Neutrophil (primary cell): ENCODE results near the gene LAD1.

ENCODE experiments used
- H3K27ac ChIP-seq: fragments of 200-600 bp; sonication (generic); 2 replicates; pipeline ENCODE4 v1.5.1; 2016; ENCODE audit warnings: mild to moderate bottlenecking, moderate library complexity
- H3K27me3 ChIP-seq: fragments of 200-600 bp; sonication (generic); 2 replicates; pipeline ENCODE4 v1.6.0; 2016; ENCODE audit warnings: mild to moderate bottlenecking
- H3K36me3 ChIP-seq: fragments of 200-600 bp; sonication (generic); 2 replicates; pipeline ENCODE4 v1.5.1; 2017
- H3K4me1 ChIP-seq, 2 experiments: fragments of 200-600 bp in 1 of 2; sonication (generic) in 1 of 2; 1 replicate in 1 of 2; 2 replicates in 1 of 2; pipeline versions ENCODE4 v1.5.1 to v1.6.1; 2013 to 2016; ENCODE audit warnings: low read depth in 1 of 2, low read length in 1 of 2, mild to moderate bottlenecking in 1 of 2, moderate library complexity in 1 of 2; ENCODE audit not compliant: control insufficient read depth in 1 of 2, insufficient read depth in 1 of 2
- H3K4me3 ChIP-seq, 2 experiments: fragments of 200-600 bp in 1 of 2; sonication (generic) in 1 of 2; 1 replicate in 1 of 2; 2 replicates in 1 of 2; pipeline ENCODE4 v1.5.1; 2013 to 2016; ENCODE audit warnings: low read depth in 1 of 2, low read length in 1 of 2, mild to moderate bottlenecking in 1 of 2, moderate library complexity in 1 of 2
- H3K9me3 ChIP-seq: fragments of 200-600 bp; sonication (generic); 2 replicates; pipeline ENCODE4 v1.5.1; 2016
- TF ChIP-seq, protein P1 (sequence below): fragments of 200-600 bp; sonication (generic); IDR thresholded peaks from 2 replicates; pipeline ENCODE4 v1.5.1; 2016; ENCODE audit warnings: antibody characterized with exemption

LAD1 gene

GRCh38 chr1:201384406-201384782 lies 14.7 kb downstream of the LAD1 start:
- TF ChIP-seq, protein P1, sequence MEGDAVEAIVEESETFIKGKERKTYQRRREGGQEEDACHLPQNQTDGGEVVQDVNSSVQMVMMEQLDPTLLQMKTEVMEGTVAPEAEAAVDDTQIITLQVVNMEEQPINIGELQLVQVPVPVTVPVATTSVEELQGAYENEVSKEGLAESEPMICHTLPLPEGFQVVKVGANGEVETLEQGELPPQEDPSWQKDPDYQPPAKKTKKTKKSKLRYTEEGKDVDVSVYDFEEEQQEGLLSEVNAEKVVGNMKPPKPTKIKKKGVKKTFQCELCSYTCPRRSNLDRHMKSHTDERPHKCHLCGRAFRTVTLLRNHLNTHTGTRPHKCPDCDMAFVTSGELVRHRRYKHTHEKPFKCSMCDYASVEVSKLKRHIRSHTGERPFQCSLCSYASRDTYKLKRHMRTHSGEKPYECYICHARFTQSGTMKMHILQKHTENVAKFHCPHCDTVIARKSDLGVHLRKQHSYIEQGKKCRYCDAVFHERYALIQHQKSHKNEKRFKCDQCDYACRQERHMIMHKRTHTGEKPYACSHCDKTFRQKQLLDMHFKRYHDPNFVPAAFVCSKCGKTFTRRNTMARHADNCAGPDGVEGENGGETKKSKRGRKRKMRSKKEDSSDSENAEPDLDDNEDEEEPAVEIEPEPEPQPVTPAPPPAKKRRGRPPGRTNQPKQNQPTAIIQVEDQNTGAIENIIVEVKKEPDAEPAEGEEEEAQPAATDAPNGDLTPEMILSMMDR = no peak
- H3K27ac ChIP-seq = no peak overlapping the region
- H3K9me3 ChIP-seq = no peaks in the 10 kb centered on the region
- H3K4me1 ChIP-seq = no peaks in the 10 kb centered on the region
- H3K36me3 ChIP-seq = no peaks in the 10 kb centered on the region
- no peak overlapping the region for H3K4me3 ChIP-seq
- H3K27me3 ChIP-seq = peaks cover 15% of the 10 kb centered on the region

- Histone ChIP-seq H3K9me3 (no peaks in the 10 kb centered on the region), H3K36me3 (no peaks in the 10 kb centered on the region), H3K4me3 (no peak overlapping the region), H3K27ac (no peak overlapping the region), H3K27me3 (peaks cover 15% of the 10 kb centered on the region), H3K4me1 (no peaks in the 10 kb centered on the region)
- TF ChIP-seq, protein P1 = no peak
These were observed 15.3 kb downstream of the LAD1 start for GRCh38 chr1:201383647-201384405.

DNA sequence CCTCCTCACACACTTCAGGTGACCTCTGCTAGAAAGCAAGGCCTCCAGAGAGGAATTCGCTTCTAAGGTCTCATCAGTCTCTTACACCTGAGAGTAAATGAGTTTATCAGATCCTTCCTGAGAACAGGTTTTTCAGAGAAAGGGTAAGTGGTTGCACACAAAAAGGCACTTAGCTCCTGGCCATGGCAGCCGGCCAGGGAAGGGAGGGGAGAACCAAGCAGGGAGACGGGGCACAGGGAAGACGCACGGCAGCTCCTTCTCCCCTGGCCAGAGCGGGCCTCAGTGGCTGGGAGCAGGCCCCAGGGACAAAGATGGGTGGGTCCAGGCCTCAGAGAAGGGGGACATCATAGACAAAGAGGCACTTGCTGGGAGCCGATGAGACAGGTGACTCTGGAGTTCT lies 18.0 kb downstream of the LAD1 start:
- H3K27me3 ChIP-seq = peaks cover 16% of the 10 kb centered on the region
- TF ChIP-seq, protein P1 = no peak
- H3K4me3 ChIP-seq = no peak overlapping the region
- no peaks in the 10 kb centered on the region for H3K4me1 ChIP-seq
- no peaks in the 10 kb centered on the region for H3K9me3 ChIP-seq
- H3K27ac ChIP-seq = no peak overlapping the region
- no peaks in the 10 kb centered on the region for H3K36me3 ChIP-seq

GRCh38 chr1:201379733-201380242 lies 19.3 kb downstream of the LAD1 start:
- TF ChIP-seq, protein P1 = no peak

GRCh38 chr1:201378804-201379203 lies 20.3 kb downstream of the LAD1 start:
- Histone ChIP-seq H3K27ac (no peak overlapping the region), H3K9me3 (no peaks in the 10 kb centered on the region), H3K4me1 (no peaks in the 10 kb centered on the region), H3K36me3 (no peaks in the 10 kb centered on the region), H3K4me3 (no peak overlapping the region), H3K27me3 (peaks cover 30% of the 10 kb centered on the region)
- TF ChIP-seq, protein P1 = no peak

More at GRCh38 chr1:201379733-201380242, 19.3 kb downstream of the LAD1 start:
- no peaks in the 10 kb centered on the region for H3K4me1 ChIP-seq
- H3K9me3 ChIP-seq = no peaks in the 10 kb centered on the region
- no peaks in the 10 kb centered on the region for H3K36me3 ChIP-seq
- no peak overlapping the region for H3K4me3 ChIP-seq
- no peak overlapping the region for H3K27ac ChIP-seq
- peaks cover 28% of the 10 kb centered on the region for H3K27me3 ChIP-seq
